ENCODE results near the gene KRTAP10-2. TPM values are rescaled to one million over a fixed set of nuclear protein-coding genes. Genes with fewer than 3 reads are reported as not detected.
"Not testable (repeated sequence)": the region's sequence is repeated elsewhere in the genome, so short reads cannot be mapped to it uniquely, and the experiment has no call there.

The KRTAP10-2 gene
- total and polyA plus RNA-seq, 2 experiments from 2014 or later: 0.24 TPM; not detected in 1

DNA sequence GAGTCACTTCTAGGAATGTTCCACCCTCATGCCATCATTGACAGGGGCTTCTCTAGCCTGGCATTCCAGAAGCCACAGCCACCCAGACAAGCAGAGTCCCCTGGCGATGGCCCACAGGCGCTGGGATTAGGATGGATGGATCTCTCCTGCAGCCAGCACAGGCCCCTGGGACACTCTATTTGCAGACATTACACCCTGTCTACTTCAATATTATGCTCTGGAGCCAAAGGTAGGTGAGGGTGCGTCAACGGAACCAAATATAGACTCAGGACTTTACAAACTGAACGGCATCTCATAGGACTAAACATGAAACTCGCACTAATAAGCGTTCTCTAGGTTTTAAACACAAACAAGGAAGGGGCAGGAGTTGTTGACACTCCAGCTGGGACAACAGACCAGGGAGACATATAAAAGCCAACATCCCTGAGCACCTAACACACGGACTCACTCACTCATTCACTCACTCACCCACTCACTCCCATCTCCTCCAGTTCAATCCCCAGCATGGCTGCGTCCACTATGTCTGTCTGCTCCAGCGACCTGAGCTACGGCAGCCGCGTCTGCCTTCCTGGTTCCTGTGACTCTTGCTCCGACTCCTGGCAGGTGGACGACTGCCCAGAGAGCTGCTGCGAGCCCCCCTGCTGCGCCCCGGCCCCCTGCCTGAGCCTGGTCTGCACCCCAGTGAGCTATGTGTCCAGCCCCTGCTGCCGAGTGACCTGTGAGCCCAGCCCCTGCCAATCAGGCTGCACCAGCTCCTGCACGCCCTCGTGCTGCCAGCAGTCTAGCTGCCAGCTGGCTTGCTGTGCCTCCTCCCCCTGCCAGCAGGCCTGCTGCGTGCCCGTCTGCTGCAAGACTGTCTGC is 49.0 kb upstream of the KRTAP10-2 start, which contains the start of gene KRTAP10-7:
Gene KRTAP10-7 (plus strand): TSS at position 480 of the 861 bp plus-strand sequence. CDS start 25 bp downstream, at position 505.
- not testable (repeated sequence) for ATAC-seq; H3K27ac ChIP-seq (ENCODE audit: low read depth); H3K36me3 ChIP-seq (ENCODE audit: insufficient read depth); H3K4me3 ChIP-seq; H3K4me3 Mint-ChIP-seq; H4K20me1 ChIP-seq (replicated peaks; ENCODE audit: insufficient read depth); DNase-seq (ENCODE audit: low spot score); H3K27me3 ChIP-seq (ENCODE audit: insufficient read depth); H3K79me2 ChIP-seq (replicated peaks; ENCODE audit: insufficient read depth); H3K9me2 ChIP-seq (ENCODE audit: insufficient read depth); H3K4me2 ChIP-seq; H3K36me3 Mint-ChIP-seq (ENCODE audit: low read depth); H3K4me1 ChIP-seq (ENCODE audit: insufficient read depth); H3F3A ChIP-seq (replicated peaks; ENCODE audit: low read depth)
- H3K27me3 Mint-ChIP-seq (ENCODE audit: insufficient read depth, low read depth, poor library complexity): peaks cover 11% of the 10 kb centered on the region
- H3K4me1 Mint-ChIP-seq: peaks cover 22% of the 10 kb centered on the region
- H2AFZ ChIP-seq: peak within 1 kb of the TSS; percentile 38; the same call in 1 of the 2 replicates
- peaks cover 11% of the 10 kb centered on the region for H3K9me3 Mint-ChIP-seq
- peak within 1 kb of the TSS; percentile 80; the same call in 1 of the 2 replicates for H3K27ac Mint-ChIP-seq

- no peak for TF ChIP-seq EZH2 (IDR thresholded peaks at IDR 0.05; ENCODE audit: low read depth, unreplicated experiment)
- no peak for TF ChIP-seq STAT1 (IDR thresholded peaks at IDR 0.05; ENCODE audit: unreplicated experiment)
- TF ChIP-seq EZH2phosphoT487 (IDR thresholded peaks at IDR 0.05; ENCODE audit: unreplicated experiment): no peak
- Mint-ChIP-seq H3K27me3 (ENCODE audit: insufficient read depth, low read depth, poor library complexity) (peaks cover 11% of the 10 kb centered on the region), H3K4me1 (peaks cover 23% of the 10 kb centered on the region), H3K9me3 (peaks cover 11% of the 10 kb centered on the region), H3K36me3 (ENCODE audit: low read depth) (no peaks in the 10 kb centered on the region; the same call in 2 of the 3 replicates), H3K4me3 (no peak overlapping the region), H3K27ac (peak overlapping the region; percentile 80; the same call in 1 of the 2 replicates)
- H3F3A ChIP-seq (replicated peaks; ENCODE audit: low read depth): no peaks in the 10 kb centered on the region
- H3K4me1 ChIP-seq (ENCODE audit: insufficient read depth): peaks cover 7% of the 10 kb centered on the region; the same call in 1 of the 2 replicates
- ATAC-seq (no peak), DNase-seq (ENCODE audit: low spot score) (no peak)
- H3K9me2 ChIP-seq (ENCODE audit: insufficient read depth): no peaks in the 10 kb centered on the region
- no peak overlapping the region; the same call in 1 of the 2 replicates for H2AFZ ChIP-seq
- no peaks in the 10 kb centered on the region for H3K79me2 ChIP-seq (replicated peaks; ENCODE audit: insufficient read depth)
- no peaks in the 10 kb centered on the region for H4K20me1 ChIP-seq (replicated peaks; ENCODE audit: insufficient read depth)
- no peak overlapping the region for H3K4me2 ChIP-seq
- no peaks in the 10 kb centered on the region for H3K27me3 ChIP-seq (ENCODE audit: insufficient read depth)
- H3K4me3 ChIP-seq: no peak overlapping the region
- no peaks in the 10 kb centered on the region for H3K36me3 ChIP-seq (ENCODE audit: insufficient read depth)
- no peak overlapping the region; the same call in 1 of the 2 replicates for H3K27ac ChIP-seq (ENCODE audit: low read depth)
These were observed 48.1 kb upstream of the KRTAP10-2 start for GRCh38 chr21:44599264-44600029.

DNA sequence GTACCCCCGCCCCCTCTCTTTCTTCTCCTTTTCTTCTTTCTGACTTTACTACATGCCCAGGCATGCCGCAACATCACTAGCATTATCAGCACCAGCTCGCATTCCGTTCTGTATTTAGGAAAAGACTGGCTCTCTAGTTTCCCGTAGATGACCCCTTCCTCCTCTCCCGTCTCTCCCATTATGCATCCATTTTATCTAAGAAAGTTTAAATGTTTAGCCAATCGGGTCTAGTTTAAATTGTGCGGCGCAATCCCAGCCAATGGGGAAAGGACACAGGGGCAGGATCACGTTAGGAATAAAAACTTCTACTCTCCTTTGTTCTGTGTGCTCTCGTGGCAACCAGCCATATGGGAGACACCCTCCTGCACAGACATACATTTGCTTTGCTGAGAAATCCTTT is 46.8 kb upstream of the KRTAP10-2 start:
- no peak overlapping the region for H2AFZ ChIP-seq
- Mint-ChIP-seq H3K36me3 (ENCODE audit: low read depth) (no peaks in the 10 kb centered on the region), H3K4me1 (peaks cover 36% of the 10 kb centered on the region)
- TF ChIP-seq ETS1 (IDR thresholded peaks at IDR 0.05) (no peak), JUNB (IDR thresholded peaks at IDR 0.05; ENCODE audit: unreplicated experiment) (no peak), CTCF (conservative IDR thresholded peaks at IDR 0.05; ENCODE audit: low read depth in 2 of 2) (no peak), ZNF331 (CRISPR knock-in tag; IDR thresholded peaks at IDR 0.05; ENCODE audit: low read depth) (no peak), EZH2phosphoT487 (IDR thresholded peaks at IDR 0.05; ENCODE audit: unreplicated experiment) (no peak), STAT1 (IDR thresholded peaks at IDR 0.05; ENCODE audit: unreplicated experiment) (no peak), POLR2AphosphoS5 (IDR thresholded peaks at IDR 0.05; ENCODE audit: low read depth) (no peak), NANOG (IDR thresholded peaks at IDR 0.05; ENCODE audit: borderline replicate concordance) (no peak), ZNF114 (CRISPR knock-in tag; IDR thresholded peaks at IDR 0.05) (no peak)

More for the DNA sequence above, 46.8 kb upstream of the KRTAP10-2 start:
- peak overlapping the region; percentile 77 for H3K27ac Mint-ChIP-seq
- H3K27me3 Mint-ChIP-seq (ENCODE audit: insufficient read depth, low read depth, poor library complexity): peaks cover 11% of the 10 kb centered on the region
- Histone ChIP-seq H3K36me3 (ENCODE audit: insufficient read depth) (no peaks in the 10 kb centered on the region), H3K79me2 (replicated peaks; ENCODE audit: insufficient read depth) (no peaks in the 10 kb centered on the region), H3K4me3 (no peak overlapping the region), H3K4me1 (ENCODE audit: insufficient read depth) (peaks cover 18% of the 10 kb centered on the region), H3K4me2 (no peak overlapping the region), H3K27ac (ENCODE audit: low read depth) (0 out of 2 replicates have a peak overlapping the region, but pooled peaks have one; percentile 26), H3K27me3 (ENCODE audit: insufficient read depth) (no peaks in the 10 kb centered on the region), H3F3A (replicated peaks; ENCODE audit: low read depth) (0 out of 2 replicates have a peak, but pooled peaks cover 3% of the 10 kb centered on the region), H3K9me2 (ENCODE audit: insufficient read depth) (no peaks in the 10 kb centered on the region), H4K20me1 (replicated peaks; ENCODE audit: insufficient read depth) (no peaks in the 10 kb centered on the region)
- H3K9me3 Mint-ChIP-seq: peaks cover 5% of the 10 kb centered on the region; the same call in 1 of the 3 replicates
- peak; percentile 28 for ATAC-seq
- H3K4me3 Mint-ChIP-seq: no peak overlapping the region
- DNase-seq (ENCODE audit: low spot score): peak; percentile 63

All from GM23338 (cell line).